ENCODE results near the gene GCA.

GRCh38 chr2:162317058-162317742 lies 26.7 kb upstream of the GCA start:
- TF ChIP-seq, protein P1, sequence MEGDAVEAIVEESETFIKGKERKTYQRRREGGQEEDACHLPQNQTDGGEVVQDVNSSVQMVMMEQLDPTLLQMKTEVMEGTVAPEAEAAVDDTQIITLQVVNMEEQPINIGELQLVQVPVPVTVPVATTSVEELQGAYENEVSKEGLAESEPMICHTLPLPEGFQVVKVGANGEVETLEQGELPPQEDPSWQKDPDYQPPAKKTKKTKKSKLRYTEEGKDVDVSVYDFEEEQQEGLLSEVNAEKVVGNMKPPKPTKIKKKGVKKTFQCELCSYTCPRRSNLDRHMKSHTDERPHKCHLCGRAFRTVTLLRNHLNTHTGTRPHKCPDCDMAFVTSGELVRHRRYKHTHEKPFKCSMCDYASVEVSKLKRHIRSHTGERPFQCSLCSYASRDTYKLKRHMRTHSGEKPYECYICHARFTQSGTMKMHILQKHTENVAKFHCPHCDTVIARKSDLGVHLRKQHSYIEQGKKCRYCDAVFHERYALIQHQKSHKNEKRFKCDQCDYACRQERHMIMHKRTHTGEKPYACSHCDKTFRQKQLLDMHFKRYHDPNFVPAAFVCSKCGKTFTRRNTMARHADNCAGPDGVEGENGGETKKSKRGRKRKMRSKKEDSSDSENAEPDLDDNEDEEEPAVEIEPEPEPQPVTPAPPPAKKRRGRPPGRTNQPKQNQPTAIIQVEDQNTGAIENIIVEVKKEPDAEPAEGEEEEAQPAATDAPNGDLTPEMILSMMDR (IDR thresholded peaks at IDR 0.05; ENCODE audit: insufficient read depth, low read length, poor library complexity, severe bottlenecking): no peak
- no peak for TF ChIP-seq EZH2phosphoT487 (conservative IDR thresholded peaks at IDR 0.05; ENCODE audit: low read length)

Measured in SU-DHL-6 (cell line).